Upper lobe of left lung (tissue), 6 donors: ENCODE data around the gene DLL3. TPM values are rescaled to one million over a fixed set of nuclear protein-coding genes. Genes with fewer than 3 reads are reported as not detected.

Experiments used
- ATAC-seq, 2 donors: fragments of 200-7000 bp; cut with Tn5 transposase; one replicate each; pipeline ENCODE4 v1.9.1; 2022; ENCODE audit warnings: mild to moderate bottlenecking in 2 of 2, moderate library complexity in 2 of 2; ENCODE audit not compliant: low FRiP score in 2 of 2
- DNase-seq, 2 donors: peaks; one replicate each; pipeline ENCODE4 v3.0.0-alpha.2; 2019 to 2020
- H3K27ac ChIP-seq, 4 donors: fragments of 200-600 bp; sonication (generic); one replicate each; pipeline ENCODE4 v1.5.1; 2016 to 2019
- H3K27me3 ChIP-seq, 4 donors: fragments of 200-600 bp; sonication (generic); one replicate each; pipeline ENCODE4 v1.5.1; 2017 to 2019
- H3K36me3 ChIP-seq, 4 donors: fragments of 200-600 bp; sonication (generic); one replicate each; pipeline ENCODE4 v1.5.1; 2016 to 2019
- H3K4me1 ChIP-seq, 4 donors: fragments of 200-600 bp; sonication (generic); one replicate each; pipeline ENCODE4 v1.5.1; 2018 to 2019
- H3K4me3 ChIP-seq, 4 donors: fragments of 200-600 bp; sonication (generic); one replicate each; pipeline ENCODE4 v1.5.1; 2017 to 2019; ENCODE audit warnings: mild to moderate bottlenecking in 2 of 4, moderate library complexity in 1 of 4
- H3K9me3 ChIP-seq, 4 donors: fragments of 200-600 bp; sonication (generic); one replicate each; pipeline ENCODE4 v1.5.1; 2018 to 2019
- CTCF ChIP-seq, 6 experiments: fragments of 450-650 bp in 4 of 6; fragments of 200-600 bp in 2 of 6; sonication (generic) in 2 of 6; IDR thresholded peaks; one replicate each; pipeline ENCODE4 v1.5.1; 2016 to 2019; ENCODE audit warnings: antibody characterized with exemption in 6 of 6
- EP300 ChIP-seq, 4 donors: sonication (generic); formaldehyde crosslinking; IDR thresholded peaks; one replicate each; pipeline ENCODE4 v1.5.1; 2017; ENCODE audit warnings: antibody characterized with exemption in 4 of 4, control low read depth in 2 of 4
- POLR2A ChIP-seq, 4 donors: fragments of 450-650 bp; IDR thresholded peaks; one replicate each; pipeline ENCODE4 v1.5.1; 2016 to 2017; ENCODE audit warnings: antibody characterized with exemption in 4 of 4, mild to moderate bottlenecking in 2 of 4
- POLR2AphosphoS5 ChIP-seq, 2 donors: sonication (generic); formaldehyde crosslinking; IDR thresholded peaks; one replicate each; pipeline ENCODE4 v1.5.1; 2017; ENCODE audit warnings: antibody characterized with exemption in 2 of 2
- WGBS, 2 donors: methylation state at CpG; one replicate each; pipeline ENCODE4 v1.1.5; 2017 to 2018; 5-methylcytosine and 5-hydroxymethylcytosine counted together
- total RNA-seq, 6 donors: library from RNA; depleted of rRNA in 4 of 6; stranded (reverse); fragments of >200 nt in 4 of 6; gene quantifications; one replicate each; pipeline versions ENCODE4 v1.1.0 to v1.2.1, GENCODE V29; 2016 to 2021
- donor health status: DM: no; HTN: no; CAD: no; lungs with moderate emphysema.
- donor health status: DM: no; HTN: yes; CAD: no; lungs with severe emphysema.

The DLL3 gene
- total RNA-seq, 6 donors from 2014 or later = not detected

- Histone ChIP-seq H3K27ac (no peak overlapping the region), H3K4me1 (peaks cover 0 to 11% (median 8%) of the 10 kb centered on the region in 4 donors), H3K9me3 (no peaks in the 10 kb centered on the region), H3K4me3 (no peak overlapping the region), H3K27me3 (no peaks in the 10 kb centered on the region), H3K36me3 (no peaks in the 10 kb centered on the region)
- 55 to 59% methylated on average over 6 to 7 of the region's 7 CpGs for WGBS, 2 donors
- no peak for DNase-seq
- no peak for ATAC-seq
- TF ChIP-seq POLR2A (IDR thresholded peaks at IDR 0.05) = no peak
- no peak for TF ChIP-seq CTCF (IDR thresholded peaks at IDR 0.05)
- TF ChIP-seq POLR2AphosphoS5 (IDR thresholded peaks at IDR 0.05) = no peak
Measured at GRCh38 chr19:39553082-39553652, 54.4 kb downstream of the DLL3 start.

GRCh38 chr19:39554701-39555311 lies 56.1 kb downstream of the DLL3 start:
- H3K9me3 ChIP-seq = no peaks in the 10 kb centered on the region
- 68 to 79% methylated on average over 4 of the region's 4 CpGs for WGBS, 2 donors
- no peak overlapping the region for H3K27ac ChIP-seq
- peaks cover 0 to 13% (median 10%) of the 10 kb centered on the region in 4 donors for H3K4me1 ChIP-seq
- no peak overlapping the region for H3K4me3 ChIP-seq
- H3K36me3 ChIP-seq = no peaks in the 10 kb centered on the region
- TF ChIP-seq POLR2AphosphoS5 (IDR thresholded peaks at IDR 0.05) (no peak), POLR2A (IDR thresholded peaks at IDR 0.05) (no peak), CTCF (IDR thresholded peaks at IDR 0.05) (no peak), EP300 (IDR thresholded peaks at IDR 0.05) (no peak)
- DNase-seq (no peak), ATAC-seq (no peak)
- H3K27me3 ChIP-seq = no peaks in the 10 kb centered on the region

GRCh38 chr19:39555883-39556282 lies 57.1 kb downstream of the DLL3 start:
- DNase-seq (no peak), ATAC-seq (no peak)
- Histone ChIP-seq H3K9me3 (no peaks in the 10 kb centered on the region), H3K27ac (no peak overlapping the region), H3K4me3 (no peak overlapping the region), H3K27me3 (no peaks in the 10 kb centered on the region), H3K4me1 (peaks cover 0 to 13% (median 10%) of the 10 kb centered on the region in 4 donors), H3K36me3 (no peaks in the 10 kb centered on the region)
- 67% methylated on average over 1 of the region's 1 CpG for WGBS, 2 donors
- TF ChIP-seq POLR2A (IDR thresholded peaks at IDR 0.05) = no peak
- no peak for TF ChIP-seq POLR2AphosphoS5 (IDR thresholded peaks at IDR 0.05)
- no peak for TF ChIP-seq CTCF (IDR thresholded peaks at IDR 0.05)
- no peak for TF ChIP-seq EP300 (IDR thresholded peaks at IDR 0.05)

Other genes starting within 250 kb of the DLL3 start
- gene IFNL2, start 230.6 kb upstream of the DLL3 start, total RNA-seq = not detected
- gene IFNL1, start 202.5 kb upstream of the DLL3 start, total RNA-seq = not detected
- gene LRFN1, start 178.1 kb upstream of the DLL3 start, total RNA-seq = 1 to 10 TPM in 5 of 6 donors, under 1 TPM in 1; 0.69 to 5.0 (median 1.8) TPM
- 100 to 1,000 TPM in 2 of 6 donors, 10 to 100 TPM in 4; 23.0 to 163 (median 75.3) TPM for gene GMFG, start 162.9 kb upstream of the DLL3 start, total RNA-seq
- gene SAMD4B, start 156.5 kb upstream of the DLL3 start, total RNA-seq = 100 to 1,000 TPM in 2 of 6 donors, 10 to 100 TPM in 4; 57.7 to 125 (median 79.3) TPM
- 10 to 100 TPM; 28.6 to 48.0 (median 35.4) TPM for gene PAF1, start 107.8 kb upstream of the DLL3 start, total RNA-seq
- gene MED29, start 107.6 kb upstream of the DLL3 start, total RNA-seq = 10 to 100 TPM; 18.9 to 51.1 (median 33.7) TPM
- 100 to 1,000 TPM; 195 to 525 (median 238) TPM for gene ZFP36, start 92.1 kb upstream of the DLL3 start, total RNA-seq
- 10 to 100 TPM; 15.8 to 48.1 (median 29.0) TPM for gene PLEKHG2, start 86.3 kb upstream of the DLL3 start, total RNA-seq
- 1,000 to 10,000 TPM in 4 of 6 donors, 100 to 1,000 TPM in 2; 634 to 2,303 (median 1,625) TPM for gene RPS16, start 63.0 kb upstream of the DLL3 start, total RNA-seq
- 100 to 1,000 TPM in 4 of 6 donors, 10 to 100 TPM in 2; 94.9 to 183 (median 111) TPM for gene SUPT5H, start 53.4 kb upstream of the DLL3 start, total RNA-seq
- gene TIMM50, start 18.1 kb upstream of the DLL3 start, total RNA-seq = 10 to 100 TPM; 47.8 to 80.9 (median 54.4) TPM
- not detected for gene SELENOV, start 16.2 kb downstream of the DLL3 start, total RNA-seq
- gene EID2B, start 33.9 kb downstream of the DLL3 start, total RNA-seq = 1 to 10 TPM; 1.2 to 6.3 (median 2.4) TPM
- gene EID2, start 41.2 kb downstream of the DLL3 start, total RNA-seq = 10 to 100 TPM in 5 of 6 donors, 1 to 10 TPM in 1; 9.4 to 24.2 (median 16.2) TPM
- gene LGALS13, start 103.6 kb downstream of the DLL3 start, total RNA-seq = not detected
- gene LGALS16, start 157.0 kb downstream of the DLL3 start, total RNA-seq = not detected
- gene LGALS14, start 205.5 kb downstream of the DLL3 start, total RNA-seq = not detected
- gene CLC, start 239.1 kb downstream of the DLL3 start, total RNA-seq = not detected